Smooth muscle cell (in vitro differentiated cells): ENCODE results near the gene FBXO47. TPM values are rescaled to one million over a fixed set of nuclear protein-coding genes. Genes with fewer than 3 reads are reported as not detected.

Experiments used
- DNase-seq: peaks from one replicate; lab custom pipeline; 2025; ENCODE audit not compliant: unreplicated experiment; lab: John Stamatoyannopoulos, UW
- H2AFZ ChIP-seq: fragments of 200-600 bp; sonication (generic); 2 replicates; pipeline ENCODE4 v1.6.0; 2016; ENCODE audit warnings: antibody characterized with exemption, low read depth, mild to moderate bottlenecking
- H3F3A ChIP-seq: fragments of 200-600 bp; sonication (generic); 2 replicates; pipeline ENCODE4 v1.6.0; 2017; ENCODE audit warnings: antibody characterized with exemption, low read depth
- H3K27ac ChIP-seq: fragments of 200-600 bp; sonication (generic); 2 replicates; pipeline ENCODE4 v1.5.1; 2016; ENCODE audit warnings: low read depth, mild to moderate bottlenecking
- H3K27me3 ChIP-seq: fragments of 200-600 bp; sonication (generic); 2 replicates; pipeline ENCODE4 v1.6.1; 2016; ENCODE audit warnings: low read depth, mild to moderate bottlenecking
- H3K36me3 ChIP-seq: fragments of 200-600 bp; sonication (generic); 2 replicates; pipeline ENCODE4 v1.5.1; 2016; ENCODE audit warnings: low read depth
- H3K4me1 ChIP-seq: fragments of 200-600 bp; sonication (generic); 2 replicates; pipeline ENCODE4 v1.5.1; 2016; ENCODE audit warnings: low read depth
- H3K4me2 ChIP-seq: fragments of 200-600 bp; sonication (generic); 2 replicates; pipeline ENCODE4 v1.6.0; 2016; ENCODE audit warnings: mild to moderate bottlenecking
- H3K4me3 ChIP-seq: fragments of 200-600 bp; sonication (generic); 2 replicates; pipeline ENCODE4 v1.5.1; 2016; ENCODE audit warnings: mild to moderate bottlenecking
- H3K79me2 ChIP-seq: fragments of 200-600 bp; sonication (generic); 2 replicates; pipeline ENCODE4 v1.6.0; 2016; ENCODE audit warnings: low read depth, mild to moderate bottlenecking
- H3K9ac ChIP-seq: fragments of 200-600 bp; sonication (generic); 2 replicates; pipeline ENCODE4 v1.6.0; 2016; ENCODE audit warnings: low read depth
- H3K9me3 ChIP-seq: fragments of 200-600 bp; sonication (generic); replicated peaks from 2 replicates; pipeline ENCODE4 v1.5.1; 2016; ENCODE audit warnings: low read depth
- H4K20me1 ChIP-seq: fragments of 200-600 bp; sonication (generic); 2 replicates; pipeline ENCODE4 v1.6.0; 2016; ENCODE audit warnings: low read depth
- CTCF ChIP-seq: fragments of 200-600 bp; sonication (generic); IDR thresholded peaks from 2 replicates; pipeline ENCODE4 v1.5.1; 2017; ENCODE audit warnings: borderline replicate concordance, mild to moderate bottlenecking, antibody characterized with exemption; ENCODE audit not compliant: insufficient read depth, poor library complexity, severe bottlenecking
- WGBS: methylation state at CpG from one replicate; pipeline ENCODE4 v1.1.7; 2016; ENCODE audit warnings: low lambda C conversion rate; 5-methylcytosine and 5-hydroxymethylcytosine counted together
- polyA plus RNA-seq: library from polyadenylated mRNA; unstranded; fragments of >200 nt; fragmentation: Nextera tagmentation; extraction: Ambion mirVana; gene quantifications from 2 replicates; pipeline ENCODE4 v1.2.1, GENCODE V29; 2016
- total RNA-seq: library from RNA; depleted of rRNA; stranded (reverse); fragments of >200 nt; gene quantifications from 2 replicates; pipeline ENCODE4 v1.2.3, GENCODE V29; 2014

Gene FBXO47
- total and polyA plus RNA-seq, 2 experiments from 2014 or later: not detected

DNA sequence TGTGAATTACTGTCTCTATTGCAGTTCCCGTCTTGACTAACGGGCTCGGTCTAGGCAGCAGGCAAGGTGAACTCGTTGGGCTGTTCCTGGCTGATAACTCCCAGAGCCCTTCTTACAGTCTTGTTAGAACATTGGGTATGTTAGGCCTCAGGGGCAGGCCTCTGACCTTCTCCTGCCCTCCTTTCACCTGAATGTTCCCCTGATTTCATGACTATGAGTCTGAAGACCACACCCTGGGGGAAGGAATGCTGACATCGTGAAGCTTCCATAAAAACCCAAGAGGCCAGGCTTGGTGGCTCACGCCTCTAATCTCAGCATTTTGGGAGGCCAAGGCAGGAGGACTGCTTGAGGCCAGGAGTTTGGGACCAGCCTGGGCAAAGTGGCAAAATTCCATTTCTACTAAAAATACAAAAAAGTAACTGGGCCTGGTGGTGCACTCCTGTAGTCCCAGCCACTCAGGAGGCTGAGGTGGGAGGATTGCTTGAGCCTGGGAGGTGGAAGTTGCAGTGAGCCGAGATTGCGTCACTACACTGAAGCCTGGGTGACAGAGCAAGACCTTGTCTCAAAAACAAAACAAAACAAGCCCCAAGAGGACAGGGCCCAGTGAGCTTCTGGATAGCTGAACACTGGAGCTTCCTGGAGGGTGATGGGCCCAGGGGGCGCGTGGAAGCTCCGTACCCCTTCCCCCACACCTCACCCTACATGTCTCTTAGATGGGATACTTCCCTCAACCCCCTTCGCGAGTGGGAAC lies 47.8 kb upstream of the FBXO47 start:
- Histone ChIP-seq H3K4me2 (peak overlapping the region; percentile 62), H3F3A (peaks cover 24% of the 10 kb centered on the region), H3K27me3 (no peaks in the 10 kb centered on the region), H3K9me3 (no peaks in the 10 kb centered on the region), H3K4me1 (peaks cover 10% of the 10 kb centered on the region), H4K20me1 (no peaks in the 10 kb centered on the region), H3K4me3 (no peak overlapping the region), H2AFZ (peak overlapping the region; percentile 76), H3K9ac (peak overlapping the region; percentile 35), H3K27ac (peak overlapping the region; percentile 81), H3K79me2 (no peaks in the 10 kb centered on the region), H3K36me3 (no peaks in the 10 kb centered on the region)
- 64% methylated on average over 13 of the region's 13 CpGs for WGBS
- no peak for TF ChIP-seq CTCF
- DNase-seq: no peak

GRCh38 chr17:39014044-39014794 lies 47.0 kb upstream of the FBXO47 start:
- no peak for DNase-seq
- Histone ChIP-seq H3K36me3 (no peaks in the 10 kb centered on the region), H3K27me3 (no peaks in the 10 kb centered on the region), H3K27ac (peak overlapping the region; percentile 81), H4K20me1 (no peaks in the 10 kb centered on the region), H3K4me1 (peaks cover 10% of the 10 kb centered on the region), H3K9ac (peak overlapping the region; percentile 35), H3K79me2 (no peaks in the 10 kb centered on the region), H3K4me2 (peak overlapping the region; percentile 62), H3K9me3 (no peaks in the 10 kb centered on the region), H2AFZ (peak overlapping the region; percentile 76), H3F3A (peaks cover 23% of the 10 kb centered on the region), H3K4me3 (no peak overlapping the region)
- no peak for TF ChIP-seq CTCF
- WGBS: 51% methylated on average over 4 of the region's 4 CpGs

GRCh38 chr17:39012725-39013124 lies 45.5 kb upstream of the FBXO47 start:
- Histone ChIP-seq H3K9ac (no peak overlapping the region), H3K4me1 (peaks cover 3% of the 10 kb centered on the region), H4K20me1 (no peaks in the 10 kb centered on the region), H3K27me3 (no peaks in the 10 kb centered on the region), H2AFZ (no peak overlapping the region), H3K9me3 (no peaks in the 10 kb centered on the region), H3F3A (peaks cover 11% of the 10 kb centered on the region), H3K79me2 (no peaks in the 10 kb centered on the region), H3K4me3 (no peak overlapping the region), H3K36me3 (no peaks in the 10 kb centered on the region), H3K27ac (no peak overlapping the region), H3K4me2 (no peak overlapping the region)
- no peak for TF ChIP-seq CTCF
- no peak for DNase-seq
- 90% methylated on average over 7 of the region's 7 CpGs for WGBS
